Measurements from ENCODE around the gene ZC3H12A.

The ZC3H12A gene

GRCh38 chr1:37485902-37486679, 11.7 kb downstream of the ZC3H12A start:
- peak; percentile 76 for DNase-seq (ENCODE audit: low spot score)
- Histone ChIP-seq H3K27ac (peak overlapping the region; percentile 83 to 93), H3K4me3 (peak overlapping the region; percentile 18)
- no peak for TF ChIP-seq CTCF (IDR thresholded peaks at IDR 0.05)

- H3K4me3 ChIP-seq: peak overlapping the region; percentile 18
- peak; percentile 96 for TF ChIP-seq CTCF (IDR thresholded peaks at IDR 0.05)
- H3K27ac ChIP-seq: peak overlapping the region; percentile 83 to 93
- peak; percentile 88 for DNase-seq (ENCODE audit: low spot score)
Measured at GRCh38 chr1:37486680-37487618, 12.6 kb downstream of the ZC3H12A start.

- DNase-seq (ENCODE audit: low spot score): no peak
- H3K27ac ChIP-seq: peak overlapping the region; percentile 83 to 93
Measured at GRCh38 chr1:37487619-37487984, 13.2 kb downstream of the ZC3H12A start.

GRCh38 chr1:37493336-37494098, 19.1 kb downstream of the ZC3H12A start:
- TF ChIP-seq CTCF (IDR thresholded peaks at IDR 0.05): no peak
- Histone ChIP-seq H3K4me3 (no peak overlapping the region), H3K27ac (no peak overlapping the region)
- no peak for DNase-seq (ENCODE audit: low spot score)

More at GRCh38 chr1:37487619-37487984, 13.2 kb downstream of the ZC3H12A start:
- no peak overlapping the region for H3K4me3 ChIP-seq
- TF ChIP-seq CTCF (IDR thresholded peaks at IDR 0.05): peak; percentile 8

GRCh38 chr1:37495875-37496274, 21.5 kb downstream of the ZC3H12A start:
- TF ChIP-seq CTCF (IDR thresholded peaks at IDR 0.05): no peak
- DNase-seq (ENCODE audit: low spot score): no peak
- H3K4me3 ChIP-seq: no peak overlapping the region
- H3K27ac ChIP-seq: no peak overlapping the region

GRCh38 chr1:37497832-37498231, 23.5 kb downstream of the ZC3H12A start:
- Histone ChIP-seq H3K4me3 (no peak overlapping the region), H3K27ac (no peak overlapping the region)
- TF ChIP-seq CTCF (IDR thresholded peaks at IDR 0.05): no peak
- no peak for DNase-seq (ENCODE audit: low spot score)
